GM12874 (cell line): ENCODE results near the gene LY6G5B.

Source experiments
- CTCF ChIP-seq: IDR thresholded peaks from 2 replicates; pipeline ENCODE4 v1.5.1; 2011; ENCODE audit warnings: low read depth, mild to moderate bottlenecking, control low read depth, low read length, moderate library complexity; ENCODE audit not compliant: insufficient read depth

The LY6G5B gene

DNA sequence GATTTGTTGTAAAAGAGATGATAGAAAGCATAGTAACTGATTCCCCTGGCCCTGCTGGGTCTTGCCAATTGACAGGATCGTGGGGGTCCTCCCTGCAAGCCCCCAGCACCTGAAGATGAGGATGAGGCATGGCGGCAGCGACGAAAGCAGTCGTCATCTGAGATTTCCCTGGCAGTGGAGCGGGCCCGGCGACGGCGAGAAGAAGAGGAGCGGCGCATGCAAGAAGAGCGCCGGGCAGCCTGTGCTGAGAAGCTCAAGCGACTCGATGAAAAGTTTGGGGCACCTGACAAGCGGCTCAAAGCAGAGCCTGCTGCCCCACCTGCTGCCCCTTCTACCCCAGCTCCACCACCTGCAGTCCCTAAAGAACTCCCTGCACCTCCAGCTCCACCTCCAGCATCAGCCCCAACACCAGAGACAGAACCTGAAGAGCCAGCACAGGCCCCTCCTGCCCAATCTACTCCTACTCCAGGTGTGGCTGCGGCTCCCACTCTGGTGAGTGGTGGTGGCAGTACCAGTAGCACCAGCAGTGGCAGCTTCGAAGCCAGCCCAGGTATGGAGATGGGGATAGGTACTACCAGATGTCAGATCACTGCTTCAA is 42.0 kb upstream of the LY6G5B start:
- no peak for TF ChIP-seq CTCF

DNA sequence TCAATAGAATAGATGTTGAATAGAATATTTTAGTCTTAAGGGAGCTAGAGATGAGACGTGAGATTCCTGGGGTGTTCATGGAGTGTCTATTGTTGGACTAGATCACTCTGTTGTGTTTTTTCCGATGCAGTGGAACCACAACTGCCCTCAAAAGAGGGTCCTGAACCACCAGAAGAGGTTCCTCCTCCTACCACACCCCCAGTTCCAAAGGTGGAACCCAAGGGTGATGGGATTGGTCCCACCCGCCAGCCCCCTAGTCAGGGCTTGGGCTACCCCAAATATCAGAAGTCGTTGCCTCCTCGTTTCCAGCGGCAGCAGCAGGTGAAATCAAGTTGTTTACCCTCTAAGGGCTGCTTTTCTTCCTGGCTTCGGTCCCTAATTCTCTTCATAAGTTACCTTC is 40.8 kb upstream of the LY6G5B start:
- no peak for TF ChIP-seq CTCF

DNA sequence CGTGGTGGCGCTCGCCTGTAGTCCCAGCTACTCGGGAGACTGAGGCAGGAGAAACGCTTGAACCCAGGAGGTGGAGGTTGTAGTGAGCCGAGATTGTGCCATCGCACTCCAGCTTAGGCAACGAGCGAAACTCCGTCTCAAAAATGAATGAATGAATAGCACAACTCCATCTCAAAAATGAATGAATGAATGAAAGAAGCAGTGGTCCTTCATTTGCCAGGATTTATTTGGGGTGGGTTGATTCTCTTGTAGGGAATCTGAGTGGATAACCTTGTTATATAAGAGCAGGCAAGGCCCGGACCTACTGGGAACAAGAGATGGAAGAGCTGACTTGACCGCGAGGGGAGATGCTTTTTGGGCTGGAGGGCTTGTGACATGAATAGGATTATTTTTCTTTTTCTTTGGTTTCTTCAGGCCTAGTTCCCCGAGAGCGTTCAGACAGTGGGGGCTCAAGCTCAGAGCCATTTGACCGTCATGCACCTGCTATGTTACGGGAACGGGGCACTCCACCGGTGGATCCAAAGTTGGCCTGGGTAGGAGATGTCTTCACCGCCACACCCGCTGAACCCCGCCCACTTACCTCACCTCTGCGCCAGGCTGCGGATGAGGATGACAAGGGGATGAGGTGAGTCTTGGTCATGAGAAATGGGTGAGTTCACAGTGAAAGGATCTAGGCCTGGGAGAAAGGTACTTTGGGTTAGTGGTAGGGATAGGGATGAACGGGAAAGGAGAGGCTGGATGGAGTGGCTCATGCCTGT is 39.4 kb upstream of the LY6G5B start:
- no peak for TF ChIP-seq CTCF

- no peak for TF ChIP-seq CTCF
Measured at GRCh38 chr6:31631209-31631608, 38.6 kb upstream of the LY6G5B start.

DNA sequence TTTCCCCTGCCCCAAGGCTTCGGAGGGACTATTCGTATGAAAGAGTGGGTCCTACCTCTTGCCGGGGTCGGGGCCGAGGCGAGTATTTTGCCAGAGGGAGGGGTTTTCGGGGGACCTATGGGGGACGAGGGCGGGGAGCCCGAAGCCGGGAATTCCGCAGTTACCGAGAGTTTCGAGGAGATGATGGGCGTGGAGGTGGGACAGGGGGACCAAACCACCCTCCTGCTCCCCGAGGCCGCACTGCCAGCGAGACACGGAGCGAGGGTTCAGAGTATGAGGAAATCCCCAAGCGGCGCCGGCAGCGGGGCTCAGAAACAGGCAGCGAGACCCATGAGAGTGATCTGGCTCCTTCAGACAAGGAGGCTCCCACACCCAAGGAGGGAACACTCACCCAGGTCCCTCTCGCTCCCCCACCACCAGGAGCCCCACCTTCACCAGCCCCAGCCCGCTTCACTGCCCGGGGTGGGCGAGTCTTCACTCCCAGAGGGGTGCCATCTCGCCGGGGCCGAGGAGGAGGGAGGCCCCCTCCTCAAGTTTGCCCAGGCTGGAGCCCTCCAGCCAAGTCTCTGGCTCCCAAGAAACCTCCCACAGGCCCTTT is 38.0 kb upstream of the LY6G5B start:
- no peak for TF ChIP-seq CTCF

DNA sequence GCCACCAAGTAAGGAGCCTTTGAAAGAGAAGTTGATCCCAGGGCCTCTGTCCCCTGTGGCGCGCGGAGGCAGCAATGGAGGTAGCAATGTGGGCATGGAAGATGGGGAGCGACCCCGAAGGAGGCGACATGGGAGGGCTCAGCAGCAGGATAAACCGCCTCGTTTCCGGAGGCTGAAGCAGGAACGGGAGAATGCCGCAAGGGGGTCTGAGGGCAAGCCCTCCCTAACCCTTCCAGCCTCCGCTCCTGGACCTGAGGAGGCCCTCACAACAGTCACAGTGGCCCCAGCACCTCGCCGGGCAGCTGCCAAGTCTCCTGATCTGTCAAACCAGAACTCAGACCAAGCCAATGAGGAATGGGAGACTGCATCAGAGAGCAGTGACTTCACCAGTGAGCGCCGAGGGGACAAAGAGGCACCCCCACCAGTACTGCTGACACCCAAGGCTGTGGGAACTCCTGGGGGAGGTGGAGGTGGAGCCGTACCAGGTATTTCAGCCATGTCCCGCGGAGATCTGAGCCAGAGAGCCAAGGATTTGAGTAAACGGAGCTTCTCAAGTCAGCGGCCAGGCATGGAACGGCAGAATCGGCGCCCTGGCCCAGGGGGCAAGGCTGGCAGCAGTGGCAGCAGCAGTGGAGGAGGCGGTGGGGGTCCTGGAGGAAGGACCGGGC is 37.4 kb upstream of the LY6G5B start:
- no peak for TF ChIP-seq CTCF

- no peak for TF ChIP-seq CTCF
Measured at GRCh38 chr6:31633447-31633846, 36.3 kb upstream of the LY6G5B start.
